GM19397 (cell line): ENCODE measurements around the gene PNPLA6.
A peak's percentile ranks its signal among the peaks of the same experiment; 100 is the strongest.
"Not testable (repeated sequence)": the region's sequence is repeated elsewhere in the genome, so short reads cannot be mapped to it uniquely, and the experiment has no call there.

ENCODE experiments used
- ATAC-seq: cut with Tn5 transposase; IDR thresholded peaks from one replicate; pipeline ENCODE4 v1.9.1; 2021; ENCODE audit warnings: mild to moderate bottlenecking, moderate library complexity; ENCODE audit not compliant: unreplicated experiment

PNPLA6 gene

DNA sequence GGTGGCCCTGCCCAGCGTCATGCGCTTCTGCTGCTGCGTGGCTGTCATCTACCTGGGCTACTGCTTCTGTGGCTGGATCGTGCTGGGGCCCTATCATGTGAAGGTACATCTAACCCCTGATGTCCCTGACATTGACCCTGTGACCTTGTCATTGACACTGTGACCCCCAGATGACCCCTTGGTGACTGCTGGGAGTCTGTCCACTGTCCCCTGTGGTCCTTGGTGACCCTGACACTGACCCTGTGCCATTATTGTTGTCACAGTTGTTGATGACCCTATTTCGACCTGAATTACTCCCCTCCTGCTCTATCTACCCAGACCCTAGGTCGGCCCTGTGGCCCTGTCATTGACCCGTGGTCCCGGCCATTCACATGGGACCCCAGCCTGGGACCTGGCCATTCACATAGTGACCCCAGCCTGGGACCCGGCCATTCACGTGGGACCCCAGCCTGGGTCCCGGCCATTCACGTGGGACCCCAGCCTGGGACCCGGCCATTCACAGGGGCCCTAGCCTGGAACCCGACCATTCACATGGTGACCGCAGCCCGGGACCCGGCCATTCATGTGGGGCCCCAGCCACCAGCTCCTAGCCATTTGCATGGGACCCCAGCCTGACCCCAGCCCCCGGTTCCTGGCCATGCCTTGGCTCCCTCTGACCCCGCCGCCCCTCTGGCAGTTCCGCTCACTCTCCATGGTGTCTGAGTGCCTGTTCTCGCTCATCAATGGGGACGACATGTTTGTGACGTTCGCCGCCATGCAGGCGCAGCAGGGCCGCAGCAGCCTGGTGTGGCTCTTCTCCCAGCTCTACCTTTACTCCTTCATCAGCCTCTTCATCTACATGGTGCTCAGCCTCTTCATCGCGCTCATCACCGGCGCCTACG lies 5.7 kb upstream of the PNPLA6 start:
- ATAC-seq = no peak

DNA sequence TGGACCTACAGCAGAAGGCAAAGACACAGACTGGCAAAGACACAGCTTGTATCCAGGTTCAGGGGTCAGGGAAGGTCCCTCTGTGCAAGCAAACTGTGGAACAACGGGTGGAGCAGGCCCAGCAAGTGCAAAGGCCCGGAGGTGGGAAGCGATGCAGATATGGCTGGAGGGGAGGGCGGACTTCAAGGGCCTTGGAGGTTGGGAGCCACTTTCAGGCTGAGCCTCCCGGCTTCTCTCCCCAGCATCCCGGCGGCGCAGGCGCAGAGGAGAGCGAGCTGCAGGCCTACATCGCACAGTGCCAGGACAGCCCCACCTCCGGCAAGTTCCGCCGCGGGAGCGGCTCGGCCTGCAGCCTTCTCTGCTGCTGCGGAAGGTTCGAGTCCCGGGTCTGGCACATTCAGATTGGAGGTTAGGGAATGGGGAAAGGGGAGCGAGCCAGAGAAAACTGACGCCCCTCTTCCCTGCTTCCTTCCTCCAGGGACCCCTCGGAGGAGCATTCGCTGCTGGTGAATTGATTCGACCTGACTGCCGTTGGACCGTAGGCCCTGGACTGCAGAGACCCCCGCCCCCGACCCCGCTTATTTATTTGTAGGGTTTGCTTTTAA lies 2.1 kb upstream of the PNPLA6 start:
- no peak for ATAC-seq

DNA sequence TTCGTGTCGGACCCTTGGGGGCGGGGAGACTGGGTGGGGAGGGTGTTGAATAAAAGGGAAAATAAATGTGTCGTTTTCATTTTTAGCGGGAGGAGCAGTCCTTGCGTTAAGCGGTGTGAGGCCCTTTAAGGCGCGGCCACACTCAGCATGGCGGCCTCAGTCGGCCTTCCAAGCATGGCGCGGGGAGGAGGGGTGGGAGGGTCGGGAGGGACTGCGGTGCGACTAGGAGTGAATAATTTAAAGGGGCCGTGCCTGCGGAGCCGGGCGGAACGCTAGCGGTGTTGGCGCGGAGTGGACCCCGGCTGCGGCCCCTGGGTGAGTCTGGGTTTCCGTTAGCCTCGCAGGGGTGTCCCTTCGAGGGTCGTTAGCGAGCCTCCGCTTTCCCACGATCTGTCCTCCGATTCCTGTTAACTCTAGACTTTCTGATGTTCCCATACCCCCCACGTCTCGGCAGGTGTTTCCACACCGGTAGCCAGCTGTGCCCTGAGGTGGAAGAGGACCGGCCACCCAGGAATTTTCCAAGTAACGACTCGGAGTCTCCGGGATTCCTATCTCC lies 1.5 kb upstream of the PNPLA6 start:
- peak; percentile 40 for ATAC-seq

DNA sequence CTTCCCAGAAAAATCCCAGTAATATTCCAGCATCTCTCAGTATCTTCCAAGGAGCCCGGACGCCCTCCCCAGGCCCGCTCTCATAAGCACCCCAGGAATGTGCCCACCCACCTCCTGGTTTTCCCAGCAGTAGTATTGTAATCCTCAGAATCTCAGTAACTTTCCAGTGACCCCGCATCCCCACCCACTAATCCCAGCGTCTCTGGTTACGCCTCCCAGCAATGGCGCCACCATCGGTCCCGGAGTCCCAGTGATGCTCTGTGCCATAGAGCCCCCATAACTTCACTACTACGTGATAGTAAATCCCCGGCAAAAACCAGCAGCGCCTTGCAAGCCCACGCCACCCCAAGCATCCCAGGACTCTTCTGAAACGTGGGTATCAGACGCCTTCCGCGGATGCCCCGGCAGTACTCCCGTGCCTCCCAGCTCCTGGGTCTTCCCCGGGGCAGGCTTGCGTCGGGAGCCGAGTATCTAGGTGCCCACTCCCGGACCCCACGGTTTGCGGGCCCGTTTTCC lies 928 bp upstream of the PNPLA6 start:
- ATAC-seq = no peak

DNA sequence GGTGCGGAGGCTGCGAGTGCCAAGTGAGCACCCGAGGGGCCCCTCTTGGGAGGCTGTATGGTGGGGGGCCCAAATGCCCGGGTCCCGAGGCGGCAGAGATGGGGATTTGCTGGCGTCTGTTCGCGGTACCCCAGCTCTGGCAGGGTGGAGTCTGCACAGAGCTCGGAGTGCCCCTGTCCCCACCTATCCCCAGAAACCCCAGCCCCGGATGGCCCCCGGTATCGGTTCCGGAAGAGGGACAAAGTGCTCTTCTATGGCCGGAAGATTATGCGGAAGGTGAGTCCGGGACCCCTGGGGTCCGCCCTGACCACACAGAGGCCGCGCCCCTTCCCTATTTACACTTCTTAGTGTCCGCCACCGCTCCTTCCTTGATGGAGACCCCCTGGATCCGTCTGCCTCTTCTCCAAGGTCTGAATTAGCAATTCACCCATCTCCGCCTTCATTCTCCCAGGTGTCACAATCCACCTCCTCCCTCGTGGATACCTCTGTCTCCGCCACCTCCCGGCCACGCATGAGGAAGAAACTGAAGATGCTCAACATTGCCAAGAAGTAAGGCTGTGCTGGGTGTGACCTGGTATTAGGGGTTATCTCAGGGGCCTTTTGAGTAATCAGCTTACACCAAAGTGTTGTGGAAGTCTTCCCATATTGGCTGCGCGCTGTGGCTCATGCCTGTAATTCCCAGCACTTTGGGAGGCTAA lies 630 bp downstream of the PNPLA6 start:
- peak; percentile 0 for ATAC-seq

DNA sequence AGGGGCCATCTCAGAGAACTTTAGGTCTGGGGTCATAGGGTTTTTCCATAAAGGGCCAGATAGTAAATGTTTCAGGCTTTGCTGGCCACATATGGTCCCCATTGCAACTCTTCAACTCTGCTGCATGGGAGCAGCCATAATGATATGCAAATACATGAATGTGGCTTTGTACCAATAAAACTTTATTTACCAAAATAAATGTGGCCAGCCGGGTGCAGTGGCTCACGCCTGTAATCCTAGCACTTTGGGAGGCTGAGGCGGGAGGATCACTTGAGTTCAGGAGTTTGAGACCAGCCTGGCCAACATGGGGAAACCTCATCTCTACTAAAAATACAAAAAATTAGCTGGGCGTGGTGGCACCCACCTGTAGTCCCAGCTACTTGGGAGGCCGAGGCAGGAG lies 3.5 kb downstream of the PNPLA6 start:
- ATAC-seq = not testable (repeated sequence)

DNA sequence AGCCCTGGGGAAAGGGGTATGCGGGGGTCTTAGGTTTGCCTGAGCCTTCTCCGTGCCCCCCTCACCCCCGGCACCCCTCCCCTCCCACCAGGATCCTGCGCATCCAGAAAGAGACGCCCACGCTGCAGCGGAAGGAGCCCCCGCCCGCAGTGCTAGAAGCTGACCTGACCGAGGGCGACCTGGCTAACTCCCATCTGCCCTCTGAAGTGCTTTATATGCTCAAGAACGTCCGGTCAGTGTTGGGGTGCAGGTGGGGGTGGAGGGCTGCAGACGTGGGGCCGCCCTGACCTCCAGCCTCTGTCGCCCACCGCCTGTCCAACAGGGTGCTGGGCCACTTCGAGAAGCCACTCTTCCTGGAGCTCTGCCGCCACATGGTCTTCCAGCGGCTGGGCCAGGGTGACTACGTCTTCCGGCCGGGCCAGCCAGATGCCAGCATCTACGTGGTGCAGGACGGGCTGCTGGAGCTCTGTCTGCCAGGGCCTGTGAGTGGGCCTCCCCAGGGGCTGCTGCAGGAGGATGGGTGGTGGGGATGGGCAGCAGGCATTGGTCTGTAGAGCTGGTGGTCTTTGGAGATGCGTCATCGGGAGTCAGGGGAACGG lies 4.4 kb downstream of the PNPLA6 start:
- no peak for ATAC-seq

DNA sequence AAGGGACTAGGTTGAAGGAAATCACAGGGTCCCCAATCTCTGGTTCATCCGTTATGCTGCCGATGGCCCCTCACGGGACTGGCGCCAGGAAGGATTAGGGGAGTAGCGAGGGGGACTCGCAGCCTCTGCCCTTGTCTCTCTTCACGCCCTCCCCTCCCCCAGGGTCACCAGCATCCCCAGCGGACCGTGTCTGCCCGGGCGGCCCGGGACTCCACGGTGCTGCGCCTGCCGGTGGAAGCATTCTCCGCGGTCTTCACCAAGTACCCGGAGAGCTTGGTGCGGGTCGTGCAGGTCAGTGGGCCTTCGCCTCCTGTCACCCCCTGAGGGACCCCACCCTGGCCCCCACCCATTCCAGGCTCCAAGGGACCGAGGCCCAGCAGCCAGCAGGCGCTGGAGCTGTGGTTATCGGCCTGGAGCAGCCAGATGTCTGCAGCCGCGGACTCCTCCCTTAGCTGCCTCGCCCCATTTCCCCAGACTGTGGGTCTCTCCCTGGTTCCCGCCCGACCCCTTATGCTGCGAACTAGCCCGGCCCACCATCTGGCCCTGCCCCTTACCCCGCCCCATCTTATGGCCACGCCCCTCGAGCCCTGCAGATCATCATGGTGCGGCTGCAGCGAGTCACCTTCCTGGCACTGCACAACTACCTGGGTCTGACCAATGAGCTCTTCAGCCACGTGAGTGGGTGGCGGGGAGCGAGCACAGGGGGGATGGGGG lies 5.4 kb downstream of the PNPLA6 start:
- ATAC-seq = no peak

DNA sequence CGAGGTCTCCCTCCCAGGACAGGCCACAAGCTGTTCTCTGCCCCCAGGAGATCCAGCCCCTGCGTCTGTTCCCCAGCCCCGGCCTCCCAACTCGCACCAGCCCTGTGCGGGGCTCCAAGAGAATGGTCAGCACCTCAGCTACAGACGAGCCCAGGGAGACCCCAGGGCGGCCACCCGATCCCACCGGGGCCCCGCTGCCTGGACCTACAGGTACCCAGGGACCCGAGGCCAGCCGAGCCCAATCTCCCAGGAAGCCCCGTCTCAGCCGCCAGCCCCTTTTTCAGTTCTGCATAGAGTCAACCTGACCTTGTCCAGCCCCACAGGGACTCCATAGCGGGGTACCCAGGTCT lies 5.9 kb downstream of the PNPLA6 start:
- no peak for ATAC-seq

DNA sequence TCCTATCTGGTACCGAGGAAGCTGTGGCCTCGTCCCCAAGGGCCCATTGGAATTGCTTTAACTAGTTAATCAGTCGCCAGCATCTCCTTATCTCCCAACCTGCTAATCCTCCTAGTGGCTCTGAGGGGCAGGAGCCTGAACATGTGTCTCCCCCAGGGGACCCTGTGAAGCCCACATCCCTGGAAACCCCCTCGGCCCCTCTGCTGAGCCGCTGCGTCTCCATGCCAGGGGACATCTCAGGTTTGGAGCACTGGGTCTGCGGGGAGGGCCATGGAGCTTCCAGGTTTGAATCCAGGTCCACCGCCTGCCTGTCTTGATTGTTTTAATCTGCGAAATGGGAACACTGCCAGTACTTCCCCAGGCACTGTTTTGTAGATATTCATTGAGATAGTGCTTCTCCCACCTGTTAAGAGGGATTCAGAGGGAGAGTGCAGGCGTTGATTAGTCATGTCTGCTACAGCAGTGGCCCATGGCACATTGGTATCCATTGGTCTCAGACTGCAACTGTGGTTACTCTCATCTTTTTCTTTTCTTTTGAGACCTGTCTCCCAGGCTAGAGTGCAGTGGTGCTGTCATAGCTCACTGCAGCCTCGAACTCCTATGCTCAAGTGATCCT lies 6.4 kb downstream of the PNPLA6 start:
- no peak for ATAC-seq

DNA sequence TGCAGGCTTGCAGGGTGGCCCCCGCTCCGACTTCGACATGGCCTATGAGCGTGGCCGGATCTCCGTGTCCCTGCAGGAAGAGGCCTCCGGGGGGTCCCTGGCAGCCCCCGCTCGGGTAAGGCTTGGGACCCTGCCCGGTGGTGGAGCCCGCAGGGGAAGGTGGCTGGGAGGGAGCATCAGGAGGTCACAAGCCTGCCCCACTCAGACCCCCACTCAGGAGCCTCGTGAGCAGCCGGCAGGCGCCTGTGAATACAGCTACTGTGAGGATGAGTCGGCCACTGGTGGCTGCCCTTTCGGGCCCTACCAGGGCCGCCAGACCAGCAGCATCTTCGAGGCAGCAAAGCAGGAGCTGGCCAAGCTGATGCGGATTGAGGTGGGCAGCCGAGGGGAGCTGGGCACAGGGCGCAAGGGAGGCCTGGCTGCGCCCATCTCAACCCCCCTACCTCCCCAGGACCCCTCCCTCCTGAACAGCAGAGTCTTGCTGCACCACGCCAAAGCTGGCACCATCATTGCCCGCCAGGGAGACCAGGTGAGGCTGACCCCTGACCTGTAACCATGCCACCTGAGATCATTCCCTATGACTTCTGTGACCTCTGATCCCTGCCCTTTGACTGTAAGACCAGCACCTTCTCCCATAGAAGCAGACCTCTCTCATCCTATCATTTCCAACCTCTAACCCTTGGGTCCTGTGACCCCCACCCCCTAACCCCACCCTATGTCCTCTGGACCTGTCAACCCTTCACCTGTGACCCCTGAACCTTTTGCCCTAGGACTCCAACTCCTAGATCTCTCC lies 7.2 kb downstream of the PNPLA6 start:
- ATAC-seq = no peak

DNA sequence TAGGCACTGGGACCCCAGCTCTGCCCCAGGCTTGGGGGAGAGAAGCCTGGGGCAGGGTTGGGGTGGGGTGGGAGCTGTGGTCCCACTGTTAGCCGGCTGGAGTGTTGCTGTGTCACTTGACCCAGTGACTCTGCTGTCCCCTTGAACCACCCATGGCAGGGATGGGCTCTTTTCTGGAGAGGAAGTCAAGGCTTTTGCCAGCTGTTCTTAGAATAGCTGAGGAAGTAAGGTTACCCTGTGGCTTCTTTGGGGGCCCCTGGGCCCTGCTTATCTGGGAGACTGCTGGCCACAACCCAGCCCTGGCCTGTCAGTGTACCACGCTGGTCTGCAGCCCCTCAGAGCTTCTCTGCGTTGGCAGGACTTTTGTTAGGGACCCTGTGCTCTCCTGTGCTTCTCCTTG lies 9.1 kb downstream of the PNPLA6 start:
- ATAC-seq = no peak

DNA sequence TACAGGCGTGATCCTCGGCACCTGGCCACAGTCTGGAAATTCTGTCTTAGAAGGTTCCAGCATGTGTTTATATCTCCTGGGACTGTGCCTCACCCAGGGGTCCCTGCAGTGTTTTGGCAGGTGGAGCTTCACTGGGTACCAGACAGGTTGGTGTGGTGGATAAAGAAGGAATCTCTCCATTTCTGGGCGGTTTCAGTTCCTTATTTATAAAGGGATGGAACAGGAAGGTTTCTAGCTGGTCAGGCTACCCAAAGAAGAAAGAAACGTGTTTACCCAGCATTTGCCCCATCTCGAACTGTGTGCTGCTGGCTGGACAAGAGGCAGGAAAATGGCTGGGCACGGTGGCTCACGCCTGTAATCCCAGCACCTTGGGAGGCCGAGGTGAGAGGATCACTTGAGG lies 9.8 kb downstream of the PNPLA6 start:
- no peak for ATAC-seq

DNA sequence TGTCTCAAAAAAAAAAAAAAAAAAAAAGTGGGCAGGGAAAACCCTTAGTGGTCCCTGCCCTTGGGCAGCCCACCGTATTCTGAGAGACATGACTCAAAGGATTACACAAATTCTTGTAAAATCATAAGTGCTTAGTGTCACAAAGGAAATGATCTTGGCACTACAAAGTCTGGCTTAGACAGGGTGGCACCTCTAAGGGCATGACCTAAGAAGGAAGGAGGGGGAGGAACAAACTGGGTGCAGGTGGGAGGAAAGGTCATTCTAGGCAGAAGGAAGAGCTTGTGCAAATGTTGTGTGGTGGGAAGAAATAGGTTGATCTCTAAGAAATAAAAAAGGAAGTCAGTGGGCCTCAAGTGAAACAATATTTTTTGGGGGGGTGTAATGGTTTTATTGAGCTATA lies 10.4 kb downstream of the PNPLA6 start:
- no peak for ATAC-seq

DNA sequence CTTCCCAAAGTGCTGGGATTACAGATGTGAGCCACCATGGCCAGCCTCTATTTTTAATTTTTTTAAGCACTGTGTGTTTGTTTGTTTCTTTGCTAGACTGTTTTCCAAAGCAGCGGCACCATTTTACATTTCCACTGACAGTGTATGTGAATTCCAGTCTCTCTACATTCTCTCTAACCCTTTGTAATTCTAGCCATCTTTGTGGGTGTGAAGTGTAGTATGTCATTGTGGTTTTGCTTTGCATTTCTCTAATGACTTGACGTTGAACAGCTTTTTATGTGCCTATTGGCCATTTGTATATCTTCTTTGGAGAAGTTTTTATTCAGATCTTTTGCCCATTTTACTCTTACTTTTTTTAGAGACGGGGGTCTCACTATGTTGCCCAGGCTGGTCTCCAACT lies 11.6 kb downstream of the PNPLA6 start:
- no peak for ATAC-seq

DNA sequence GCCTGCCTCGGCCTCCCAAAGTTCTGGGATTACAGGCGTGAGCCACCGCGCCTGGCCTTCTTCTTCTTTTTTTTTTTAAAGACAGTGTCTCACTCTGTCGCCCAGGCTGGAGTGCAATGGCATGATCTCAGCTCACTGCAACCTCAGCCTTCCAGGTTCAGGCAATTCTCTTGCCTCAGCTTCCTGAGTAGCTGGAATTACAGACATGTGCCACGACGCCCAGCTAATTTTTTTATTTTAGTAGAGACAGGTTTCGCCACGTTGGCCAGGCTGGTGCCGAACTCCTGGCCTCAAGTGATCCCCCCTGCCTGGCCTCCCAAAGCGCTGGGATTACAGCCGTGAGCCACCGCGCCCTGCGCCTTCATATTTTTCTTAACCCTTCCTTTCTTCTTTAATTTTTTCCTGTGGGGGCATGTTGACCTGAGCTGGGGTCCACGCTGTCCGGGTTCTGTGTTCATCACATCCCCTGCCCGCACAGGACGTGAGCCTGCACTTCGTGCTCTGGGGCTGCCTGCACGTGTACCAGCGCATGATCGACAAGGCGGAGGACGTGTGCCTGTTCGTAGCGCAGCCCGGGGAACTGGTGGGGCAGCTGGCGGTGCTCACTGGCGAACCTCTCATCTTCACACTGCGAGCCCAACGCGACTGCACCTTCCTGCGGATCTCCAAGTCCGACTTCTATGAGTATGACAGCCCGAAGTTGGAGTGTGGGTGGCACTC lies 14.1 kb downstream of the PNPLA6 start:
- ATAC-seq = no peak

DNA sequence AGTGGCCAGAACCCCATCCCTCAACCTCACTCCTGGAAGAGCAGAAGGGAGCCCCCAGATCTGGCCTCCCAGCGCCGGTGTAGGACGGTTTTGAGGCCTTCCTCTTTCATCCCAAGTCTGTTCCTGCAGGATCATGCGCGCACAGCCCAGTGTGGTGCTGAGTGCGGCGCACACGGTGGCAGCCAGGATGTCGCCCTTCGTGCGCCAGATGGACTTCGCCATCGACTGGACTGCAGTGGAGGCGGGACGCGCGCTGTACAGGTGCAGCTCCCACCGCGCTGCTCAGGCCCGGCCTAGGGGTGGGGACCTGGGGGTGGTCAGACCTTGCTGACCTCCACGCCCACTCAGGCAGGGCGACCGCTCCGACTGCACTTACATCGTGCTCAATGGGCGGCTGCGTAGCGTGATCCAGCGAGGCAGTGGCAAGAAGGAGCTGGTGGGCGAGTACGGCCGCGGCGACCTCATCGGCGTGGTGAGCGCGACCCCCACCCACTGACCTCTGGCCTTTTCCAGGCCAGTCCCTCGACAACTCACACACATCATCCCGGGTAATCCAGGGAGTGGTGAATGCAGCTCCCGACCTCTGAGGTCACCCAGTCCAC lies 14.8 kb downstream of the PNPLA6 start:
- ATAC-seq = no peak
